Embryonic facial prominence (tissue), 1 donor: ENCODE measurements around the gene MYH9.

Experiments
- DNase-seq: peaks from one replicate; pipeline ENCODE4 v3.0.0-alpha.2; 2016; ENCODE audit errors: extremely low spot score

MYH9 gene

GRCh38 chr22:36315325-36315724 lies 72.4 kb downstream of the MYH9 start:
- no peak for DNase-seq

- no peak for DNase-seq
Measured at GRCh38 chr22:36311386-36312085, 76.2 kb downstream of the MYH9 start.

GRCh38 chr22:36308880-36309279 lies 78.9 kb downstream of the MYH9 start:
- DNase-seq, result no peak

GRCh38 chr22:36306227-36306626 lies 81.5 kb downstream of the MYH9 start:
- DNase-seq, result no peak

- no peak for DNase-seq
Measured at GRCh38 chr22:36305813-36306212, 82.0 kb downstream of the MYH9 start.

GRCh38 chr22:36304429-36304828 lies 83.3 kb downstream of the MYH9 start:
- no peak for DNase-seq

- no peak for DNase-seq
Measured at GRCh38 chr22:36303874-36304273, 83.9 kb downstream of the MYH9 start.

GRCh38 chr22:36303115-36303467 lies 84.7 kb downstream of the MYH9 start:
- DNase-seq, result no peak

GRCh38 chr22:36302439-36303114 lies 85.2 kb downstream of the MYH9 start:
- no peak for DNase-seq

- DNase-seq, result no peak
Measured at GRCh38 chr22:36301851-36302250, 85.9 kb downstream of the MYH9 start.

GRCh38 chr22:36301384-36301828 lies 86.4 kb downstream of the MYH9 start:
- DNase-seq, result peak; percentile 51

- no peak for DNase-seq
Measured at GRCh38 chr22:36300396-36301212, 87.2 kb downstream of the MYH9 start.

- no peak for DNase-seq
Measured at GRCh38 chr22:36299911-36300310, 87.9 kb downstream of the MYH9 start.

GRCh38 chr22:36299295-36299694 lies 88.5 kb downstream of the MYH9 start:
- no peak for DNase-seq

- no peak for DNase-seq
Measured at GRCh38 chr22:36298601-36299000, 89.2 kb downstream of the MYH9 start.

GRCh38 chr22:36298118-36298517 lies 89.6 kb downstream of the MYH9 start:
- no peak for DNase-seq

GRCh38 chr22:36297568-36297967 lies 90.2 kb downstream of the MYH9 start:
- no peak for DNase-seq

- no peak for DNase-seq
Measured at GRCh38 chr22:36296690-36297089, 91.1 kb downstream of the MYH9 start.

GRCh38 chr22:36295247-36295646 lies 92.5 kb downstream of the MYH9 start:
- no peak for DNase-seq

- no peak for DNase-seq
Measured at GRCh38 chr22:36294801-36295200, 93.0 kb downstream of the MYH9 start.

- no peak for DNase-seq
Measured at GRCh38 chr22:36294293-36294620, 93.5 kb downstream of the MYH9 start.

GRCh38 chr22:36293606-36294292 lies 94.0 kb downstream of the MYH9 start:
- DNase-seq, result no peak
